GM21447 (cell line): ENCODE data around the gene ITPKB.
"Not testable (repeated sequence)": the region's sequence is repeated elsewhere in the genome, so short reads cannot be mapped to it uniquely, and the experiment has no call there.

ENCODE experiments used
- ATAC-seq: cut with Tn5 transposase; IDR thresholded peaks from one replicate; pipeline ENCODE4 v1.9.1; 2021; ENCODE audit not compliant: unreplicated experiment

ITPKB gene

DNA sequence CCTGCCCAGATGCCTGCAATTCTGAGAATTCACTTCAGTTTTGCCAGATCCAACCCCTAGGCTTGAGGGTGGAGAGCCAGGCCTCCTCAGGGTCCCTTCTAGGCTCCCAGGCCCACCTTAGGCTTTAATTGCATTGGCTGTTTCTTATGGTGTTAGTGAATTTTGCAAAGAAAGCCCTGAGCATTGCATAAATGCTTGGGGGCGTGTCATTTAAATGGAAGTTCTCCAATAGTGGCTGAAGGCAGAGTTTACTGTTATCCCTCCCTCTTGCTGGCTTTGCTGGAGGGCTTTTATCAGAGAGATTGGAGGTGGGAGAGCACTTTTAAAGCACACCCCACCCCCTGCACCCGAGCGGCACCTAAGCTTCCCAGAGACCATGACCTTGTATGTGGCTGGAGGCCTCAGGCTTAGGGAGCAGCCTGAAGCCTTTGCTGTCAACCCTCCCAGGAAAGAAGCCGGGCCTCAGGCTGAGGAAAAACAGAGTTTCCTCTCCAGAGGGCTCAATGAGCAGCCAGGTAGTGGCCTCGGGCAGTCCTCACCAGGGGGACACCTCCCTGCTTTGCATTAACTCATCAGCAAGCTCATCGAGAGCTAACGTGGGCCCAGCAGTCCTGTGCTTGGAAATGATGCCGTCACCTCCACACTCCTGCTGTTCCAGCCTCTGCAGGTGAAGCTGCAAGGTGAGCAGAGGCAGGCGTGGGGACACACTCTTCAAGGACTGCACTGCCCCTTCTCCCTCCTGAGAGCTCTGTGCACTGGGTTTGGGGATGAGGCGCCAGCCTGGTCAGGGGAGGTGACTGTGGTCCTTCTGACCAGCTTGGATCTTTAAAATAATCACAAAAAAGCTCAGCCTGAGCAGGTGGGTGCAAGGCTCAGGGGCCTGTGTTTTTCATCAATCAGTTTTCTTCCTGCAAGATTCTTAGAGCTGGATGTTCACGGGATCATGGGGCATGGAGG is 132.5 kb downstream of the ITPKB start:
- no peak for ATAC-seq

DNA sequence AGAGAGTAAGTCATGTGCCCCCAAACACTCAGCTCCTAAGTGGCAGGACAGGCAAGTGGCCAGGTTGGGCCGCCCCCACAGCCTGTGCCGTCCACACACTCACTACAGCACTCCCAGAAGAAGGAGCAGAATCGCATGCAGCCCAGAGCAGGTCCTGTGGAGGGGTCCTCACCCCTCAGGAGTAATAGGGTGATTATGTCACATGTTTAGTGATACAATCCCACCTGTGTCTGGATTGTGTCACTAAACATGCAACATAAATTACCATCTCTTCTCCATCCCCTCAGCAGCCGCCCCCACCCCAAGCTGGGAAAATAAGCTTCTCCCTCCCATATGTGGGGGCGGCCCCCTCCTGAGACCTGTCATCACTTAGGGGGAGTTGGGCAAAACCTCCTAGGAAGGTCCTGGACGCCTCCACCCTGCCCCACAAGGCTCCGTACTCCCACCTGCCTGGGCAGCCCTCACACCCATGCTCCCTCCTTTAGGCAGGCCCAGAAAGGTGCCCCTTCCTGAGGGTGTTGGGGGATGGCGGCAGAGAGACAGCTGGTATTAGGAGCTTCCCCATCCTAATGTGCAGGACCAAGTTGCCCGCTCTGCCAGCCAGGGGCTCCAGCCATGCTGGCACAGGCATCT is 133.6 kb downstream of the ITPKB start:
- ATAC-seq, result no peak

DNA sequence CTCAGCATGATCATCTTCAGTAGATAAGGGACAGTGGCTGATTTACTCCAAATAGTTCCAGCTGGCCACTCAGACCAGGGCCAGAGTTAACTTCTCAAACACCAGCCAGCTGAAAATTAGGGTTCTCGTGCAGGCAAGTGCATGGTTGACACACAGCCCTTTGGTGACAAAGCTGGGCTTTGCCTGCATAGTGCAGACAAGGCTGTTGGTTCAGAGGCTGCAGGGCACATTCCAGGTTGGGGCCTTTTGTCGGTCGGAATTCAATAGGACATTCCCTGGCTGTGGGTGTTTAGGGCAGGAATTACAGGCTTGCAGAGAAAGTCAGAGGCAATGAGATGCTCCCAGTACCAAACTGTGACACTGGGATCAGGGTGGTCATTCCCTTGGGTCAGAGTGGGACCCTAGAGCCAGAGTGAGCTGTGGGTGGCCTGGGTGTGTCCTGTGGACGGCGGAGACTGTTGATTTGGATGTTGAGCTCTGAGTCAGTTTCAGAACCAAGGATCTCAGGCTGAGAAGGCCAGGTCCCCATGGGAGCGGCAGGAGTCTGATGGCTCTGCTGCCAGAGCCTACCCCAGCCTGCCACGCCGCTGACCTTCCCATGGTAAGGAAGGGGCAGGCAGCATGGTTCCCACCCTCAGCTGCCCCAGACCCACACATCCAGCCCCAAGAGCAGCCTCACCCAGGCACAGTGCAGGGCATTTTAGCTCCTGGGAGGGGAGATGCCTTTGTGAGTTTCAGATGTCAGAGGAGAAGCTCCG is 134.3 kb downstream of the ITPKB start:
- ATAC-seq, result no peak

DNA sequence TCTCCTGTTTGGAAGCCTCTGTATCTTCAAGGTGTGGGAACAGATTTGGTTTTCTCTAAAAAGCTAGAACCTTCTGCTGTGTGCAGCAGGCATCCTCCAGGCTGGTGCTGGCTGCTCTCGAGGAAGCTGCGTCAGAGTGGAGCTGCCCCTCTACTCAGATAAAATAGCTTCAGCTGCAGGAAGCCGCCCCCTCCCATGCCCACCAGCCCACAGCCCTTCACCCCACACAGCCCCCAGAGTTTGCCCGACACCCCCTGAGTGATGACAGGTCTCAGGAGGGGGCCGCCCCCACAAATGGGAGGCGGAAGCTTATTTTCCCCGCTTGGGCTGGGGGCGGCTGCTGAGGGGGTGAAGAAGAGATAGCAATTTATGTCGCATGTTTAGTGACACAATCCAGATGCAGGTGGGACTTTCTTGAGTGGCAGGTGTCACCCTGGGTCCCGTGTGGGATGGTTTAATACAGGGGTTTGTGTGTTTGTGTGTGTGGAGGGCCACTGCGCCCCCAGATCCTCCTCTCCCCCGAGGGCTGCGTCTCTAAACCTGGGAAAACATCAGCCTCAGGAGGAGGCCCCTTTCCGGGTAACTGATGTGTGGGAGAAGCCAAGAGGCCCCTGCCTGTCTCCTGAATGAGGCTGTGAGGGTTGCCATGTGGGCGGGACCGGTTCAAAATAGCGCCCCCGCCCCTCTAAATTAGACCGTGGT is 135.1 kb downstream of the ITPKB start:
- ATAC-seq, result no peak

DNA sequence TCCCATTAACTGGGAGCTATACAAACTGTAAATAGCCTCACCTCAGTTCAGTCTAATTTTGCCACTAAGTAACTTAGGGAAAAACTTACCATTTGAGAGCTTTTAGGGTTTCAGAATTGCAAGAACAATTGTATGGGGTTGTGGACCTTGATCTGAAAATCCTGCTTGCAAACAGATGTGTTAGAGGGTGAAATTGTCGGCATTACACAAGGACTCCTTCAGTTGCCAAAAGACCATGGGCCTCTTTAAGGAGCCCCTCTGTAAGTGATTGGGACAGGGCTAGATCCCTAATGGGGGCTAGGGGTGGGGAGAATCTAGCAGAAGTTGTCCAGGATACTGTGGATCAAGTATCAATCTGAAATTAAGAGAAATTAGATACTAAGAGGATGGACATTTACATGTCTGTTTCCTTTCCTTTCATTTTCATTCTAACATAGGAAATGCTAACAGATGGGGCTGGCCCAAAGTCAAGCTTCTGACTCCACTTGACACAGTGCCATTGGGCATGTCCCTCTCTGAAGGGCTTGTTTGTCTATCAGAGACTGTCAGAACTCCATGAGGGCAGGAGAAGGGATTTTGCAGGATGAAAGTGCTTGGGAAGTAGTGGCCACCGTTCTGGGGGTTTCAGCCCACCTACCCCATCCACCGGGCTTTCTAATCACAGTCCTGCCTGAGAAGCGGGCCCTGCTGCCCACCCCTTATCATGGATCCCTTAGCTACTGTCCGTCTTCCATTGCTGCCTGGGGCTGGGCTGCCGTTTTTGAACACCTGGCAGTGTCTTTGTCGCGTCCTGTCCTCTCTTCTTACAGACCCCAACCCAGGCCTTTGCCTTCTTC is 135.8 kb downstream of the ITPKB start:
- ATAC-seq, result no peak

DNA sequence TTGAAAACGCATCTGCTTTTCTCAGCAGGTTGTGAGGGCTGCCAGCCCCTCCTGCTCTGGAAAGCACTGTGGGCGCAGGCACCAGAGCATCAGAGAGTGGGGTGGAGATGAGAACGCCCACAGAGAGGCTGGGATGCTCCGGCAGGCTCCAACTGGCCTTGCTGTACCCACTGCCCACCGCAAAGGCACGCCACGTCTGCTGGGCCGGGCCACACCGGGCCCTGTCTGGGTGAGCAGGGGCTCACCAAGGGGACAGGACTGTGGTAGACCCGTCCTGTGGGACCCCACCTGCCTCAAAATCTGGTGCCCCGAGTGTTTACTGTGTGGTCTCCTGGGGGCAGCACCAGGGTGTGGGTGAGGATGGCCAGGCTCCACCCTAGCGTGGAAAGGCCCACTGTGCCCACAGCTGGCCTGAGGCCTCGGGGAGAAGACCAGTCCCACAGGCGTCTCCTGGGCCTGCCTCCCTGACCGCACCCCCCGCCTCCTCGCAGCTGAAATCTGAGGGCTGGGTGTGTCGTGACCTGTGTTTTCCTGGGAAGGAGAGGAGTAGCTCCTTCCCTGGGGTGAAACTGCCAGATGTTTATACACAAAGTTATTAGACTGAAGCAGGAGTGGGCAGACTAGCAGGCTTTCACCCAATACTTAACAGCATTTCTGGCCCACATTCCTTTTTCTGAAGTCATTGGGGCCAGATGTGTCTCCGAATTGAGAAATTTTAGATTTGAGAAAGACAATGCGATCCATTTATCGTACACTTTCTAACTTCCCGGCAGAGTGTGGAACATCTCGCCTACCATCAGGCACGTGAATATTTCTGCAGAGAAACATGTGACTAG is 136.7 kb downstream of the ITPKB start:
- ATAC-seq, result no peak

DNA sequence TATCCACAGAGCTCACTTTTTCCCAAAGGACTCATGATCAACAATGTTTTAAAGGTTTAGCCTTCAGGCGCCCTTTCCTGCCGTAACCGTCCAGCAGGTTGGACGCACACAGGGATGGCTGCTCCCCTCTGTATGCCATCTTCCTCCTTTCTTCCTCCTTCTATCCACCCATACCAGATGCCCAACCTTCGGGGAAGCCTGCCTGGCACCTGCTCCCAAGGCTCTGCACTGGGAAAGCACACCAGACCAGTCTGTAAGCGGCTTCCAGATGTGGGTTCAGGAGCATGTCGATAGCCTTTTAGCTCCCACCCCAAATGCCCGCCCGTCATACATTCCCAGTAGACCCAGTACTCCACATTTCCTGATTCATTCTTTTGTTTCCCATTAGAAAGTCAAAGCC is 137.6 kb downstream of the ITPKB start:
- ATAC-seq, result no peak

DNA sequence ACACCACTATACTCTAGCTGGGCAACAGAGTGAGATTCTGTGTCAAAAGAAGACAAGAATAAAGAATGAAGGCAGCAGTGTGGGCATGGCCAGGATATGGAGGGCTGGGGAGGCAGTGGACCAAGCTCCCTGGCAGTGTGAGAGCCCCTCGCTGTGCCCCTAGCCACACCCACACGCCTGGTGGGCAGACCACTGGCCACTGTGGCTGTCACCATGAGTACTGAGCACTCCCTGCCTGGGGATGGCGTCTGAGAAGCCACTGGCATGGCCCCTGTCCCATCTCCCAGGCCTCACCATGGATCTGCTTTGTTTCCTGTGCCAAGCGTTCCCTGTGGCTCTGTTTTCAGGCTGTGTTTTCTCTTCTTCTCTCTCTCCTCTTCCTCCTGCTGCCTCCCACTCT is 138.8 kb downstream of the ITPKB start:
- ATAC-seq, result no peak

DNA sequence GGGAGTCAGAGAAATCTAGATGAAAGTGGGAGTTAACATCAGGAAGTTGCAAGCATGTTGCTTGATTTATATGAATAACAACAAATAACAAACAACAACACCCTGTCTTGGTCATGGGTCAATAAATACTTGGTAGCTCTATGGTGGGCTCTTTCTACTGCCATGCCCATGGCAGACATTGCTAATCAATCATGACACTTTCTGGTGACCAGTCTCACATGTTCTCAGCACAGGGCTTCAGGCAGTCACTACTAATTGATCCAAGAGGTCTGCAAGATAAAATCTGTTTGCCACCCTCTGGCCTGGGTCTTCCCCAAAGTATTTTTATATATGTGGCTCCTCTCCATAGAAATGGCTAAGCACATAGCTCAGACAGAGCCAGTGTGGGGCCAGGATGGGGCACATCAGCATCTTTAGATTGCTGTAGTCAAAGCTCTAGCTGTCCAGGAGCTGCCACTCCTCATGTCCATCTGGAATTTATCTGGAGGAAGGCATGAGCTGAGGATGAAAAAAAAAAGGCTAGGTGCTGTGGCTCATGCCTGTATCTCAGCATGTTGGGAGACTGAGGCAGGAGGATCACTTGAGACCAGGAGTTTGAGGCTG is 139.3 kb downstream of the ITPKB start:
- ATAC-seq, result no peak

DNA sequence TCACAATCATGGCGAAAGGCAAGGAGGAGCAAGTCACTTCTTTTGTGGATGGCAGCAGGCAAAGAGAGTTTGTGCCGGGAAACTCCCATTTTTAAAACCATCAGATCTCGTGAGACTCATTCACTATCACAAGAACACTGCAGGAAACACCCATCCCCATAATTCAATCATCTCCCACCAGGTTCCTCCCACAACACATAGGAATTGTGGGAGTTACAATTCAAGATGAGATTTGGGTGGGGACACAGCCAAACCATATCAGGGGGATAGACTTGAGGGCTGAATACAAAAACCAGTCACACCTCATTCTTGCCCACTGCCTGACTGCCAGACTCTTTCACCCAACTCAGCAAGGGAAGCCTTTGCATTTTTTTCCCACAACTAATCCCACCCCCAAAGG is 140.1 kb downstream of the ITPKB start:
- ATAC-seq, result not testable (repeated sequence)

DNA sequence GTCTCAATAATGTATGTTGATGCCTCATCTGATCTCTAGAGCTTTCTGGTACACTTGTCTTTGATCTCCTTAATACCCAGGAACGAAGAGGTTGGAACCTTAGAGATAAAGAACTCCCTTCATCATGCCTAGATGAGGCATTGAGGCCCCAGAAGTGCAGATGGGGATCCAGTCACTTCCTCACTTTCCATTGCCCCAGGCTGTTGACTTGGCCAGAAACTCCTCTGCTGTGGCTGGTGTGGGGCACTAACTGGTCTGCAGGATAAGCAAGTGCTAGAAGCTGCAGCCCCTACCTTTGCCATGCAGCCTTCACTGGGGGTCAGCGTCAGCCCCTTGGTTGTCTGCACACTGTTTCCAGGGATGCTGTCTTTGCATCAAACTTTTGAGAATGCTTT is 140.6 kb downstream of the ITPKB start:
- no peak for ATAC-seq

DNA sequence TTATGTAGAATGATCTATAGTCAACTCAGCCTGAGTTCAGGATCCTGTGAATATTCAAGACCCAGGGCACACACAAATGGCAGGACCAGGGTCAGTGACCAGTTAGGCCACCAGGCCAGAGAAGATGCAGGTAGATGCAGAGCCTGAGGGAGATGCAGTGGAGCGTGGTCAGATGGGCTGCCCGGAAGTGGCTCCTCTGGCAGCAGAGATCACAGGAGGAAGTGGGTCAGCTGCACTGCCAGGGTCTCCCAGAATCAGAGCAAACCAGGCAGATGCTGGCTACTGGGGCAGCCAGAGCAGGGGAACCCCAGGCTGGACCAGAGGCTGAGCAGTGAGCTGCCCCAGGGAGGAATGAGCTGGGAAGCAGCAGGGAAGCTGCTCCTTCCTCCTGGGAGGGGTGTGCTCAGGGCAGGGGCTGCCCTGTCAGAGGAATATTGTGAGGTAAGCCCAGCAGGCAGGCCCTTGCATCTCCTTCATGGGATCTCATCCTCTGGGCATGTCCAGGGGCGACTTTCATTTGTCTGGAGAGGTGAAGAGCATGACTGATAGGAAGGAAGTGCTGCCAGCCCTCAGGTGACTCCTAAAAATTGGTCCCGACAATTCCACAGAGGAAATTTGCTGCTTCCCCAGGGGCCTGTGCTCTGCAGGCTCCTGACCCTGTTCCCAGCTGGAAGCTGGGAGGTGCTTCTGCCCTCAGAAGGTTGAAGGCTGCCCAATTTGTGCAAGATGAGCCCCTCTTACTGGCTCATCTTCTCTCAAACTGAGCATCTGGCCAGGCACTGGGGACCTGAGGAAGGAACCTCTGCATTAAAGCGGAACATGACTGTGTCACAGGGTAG is 141.2 kb downstream of the ITPKB start:
- ATAC-seq, result no peak

DNA sequence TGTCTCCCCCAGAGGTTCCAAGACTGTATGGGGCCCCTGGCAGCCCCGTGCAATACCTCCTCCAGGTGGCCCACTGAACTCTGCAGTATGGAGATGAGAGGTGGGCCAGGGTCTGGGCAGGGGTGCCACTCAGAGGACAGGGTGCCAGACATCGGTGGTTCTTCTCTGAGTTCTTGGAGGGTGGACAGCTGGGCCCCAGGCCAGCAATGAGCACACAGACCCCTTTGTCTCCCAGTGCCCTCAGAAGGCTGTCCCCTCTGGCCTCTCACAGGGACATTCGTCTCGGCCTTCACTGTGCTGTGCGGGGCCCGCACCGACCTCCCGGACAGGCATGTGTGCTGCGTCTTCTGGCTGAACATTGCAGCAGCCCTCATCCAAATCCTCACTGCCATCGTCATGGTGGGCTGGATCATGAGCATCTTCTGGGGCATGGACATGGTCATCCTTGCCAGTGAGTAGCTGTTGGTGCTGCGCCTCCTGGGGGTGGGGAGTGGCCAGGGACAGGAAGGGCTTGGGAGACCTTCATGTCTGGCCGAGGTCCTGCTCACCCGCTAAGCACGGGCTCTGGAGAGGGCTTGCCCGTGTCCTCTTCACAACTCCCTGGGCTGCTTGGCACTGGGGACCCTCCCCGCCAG is 142.4 kb downstream of the ITPKB start:
- no peak for ATAC-seq

DNA sequence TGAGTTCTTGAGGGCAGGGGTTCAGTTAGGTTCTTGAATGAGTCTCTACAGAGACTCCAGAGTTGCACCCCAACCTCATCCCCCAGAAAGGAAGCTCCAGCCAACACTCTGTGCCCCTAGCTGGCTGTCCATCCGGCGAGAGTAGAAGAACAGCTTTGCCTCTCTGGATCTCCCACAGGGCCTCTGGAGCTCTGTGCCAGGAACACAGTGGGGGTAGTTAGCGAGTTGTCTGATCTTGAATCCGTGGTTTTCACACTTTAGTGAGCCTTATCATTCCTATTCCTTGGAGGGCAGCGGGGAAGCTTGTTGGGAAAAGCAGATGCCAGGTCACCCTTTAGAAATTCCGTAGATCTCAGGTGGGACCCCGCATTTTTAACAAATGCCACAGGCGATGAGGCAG is 145.5 kb downstream of the ITPKB start:
- ATAC-seq, result no peak

DNA sequence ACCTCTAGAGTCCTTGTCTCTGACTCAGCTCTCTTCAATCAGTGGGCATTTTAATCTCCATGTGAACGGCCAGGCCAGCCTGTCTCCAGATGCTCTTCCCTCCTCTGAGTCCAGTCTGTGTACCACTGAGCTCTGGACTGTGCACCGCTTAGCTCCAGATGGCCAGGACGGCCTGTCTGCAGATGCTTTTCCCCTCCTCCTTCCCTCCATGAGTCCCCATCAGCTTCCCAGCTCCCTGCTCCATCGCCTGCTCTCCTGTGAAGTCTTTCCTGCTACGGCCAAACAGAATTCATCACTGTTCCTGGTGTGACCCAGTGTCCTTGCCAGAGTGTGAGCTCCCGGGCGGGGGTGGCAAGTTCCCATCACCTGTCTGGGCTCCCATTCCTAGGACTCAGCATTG is 148.5 kb downstream of the ITPKB start:
- no peak for ATAC-seq

DNA sequence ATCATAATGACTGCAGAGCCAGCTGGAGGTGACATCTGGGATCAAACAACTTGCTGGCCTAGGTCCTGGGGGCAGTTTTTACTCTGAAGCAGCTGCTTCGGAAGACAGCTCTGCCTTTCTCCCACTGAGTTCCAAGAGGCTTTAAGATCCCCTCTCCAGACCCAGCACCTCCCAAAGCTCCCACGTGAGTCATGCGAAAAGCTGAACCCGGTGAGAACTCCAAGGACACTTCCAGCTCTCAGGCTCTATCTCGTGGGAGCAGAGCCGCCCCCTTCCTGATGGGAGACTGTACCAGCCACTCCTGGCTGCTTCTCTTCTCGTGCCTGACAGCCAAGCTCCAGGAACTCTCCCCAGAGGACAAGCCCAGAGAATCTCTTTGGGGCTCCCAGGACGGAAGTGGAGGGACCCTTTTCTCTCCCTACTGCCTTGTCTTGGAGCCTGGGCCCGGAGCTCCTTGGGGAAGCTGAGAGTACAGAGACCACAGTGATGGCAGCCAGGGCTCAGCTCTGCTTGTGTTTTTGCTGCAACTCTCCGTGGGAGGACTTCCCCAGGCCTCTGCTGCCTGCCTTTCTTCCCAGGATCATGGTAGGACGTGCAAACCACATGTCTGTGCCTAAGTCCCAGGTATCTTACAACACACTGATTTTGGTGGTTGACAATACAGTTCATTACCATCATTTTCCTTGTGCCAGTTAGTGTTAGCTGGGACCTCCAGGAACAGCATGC is 149.9 kb downstream of the ITPKB start:
- ATAC-seq, result no peak

DNA sequence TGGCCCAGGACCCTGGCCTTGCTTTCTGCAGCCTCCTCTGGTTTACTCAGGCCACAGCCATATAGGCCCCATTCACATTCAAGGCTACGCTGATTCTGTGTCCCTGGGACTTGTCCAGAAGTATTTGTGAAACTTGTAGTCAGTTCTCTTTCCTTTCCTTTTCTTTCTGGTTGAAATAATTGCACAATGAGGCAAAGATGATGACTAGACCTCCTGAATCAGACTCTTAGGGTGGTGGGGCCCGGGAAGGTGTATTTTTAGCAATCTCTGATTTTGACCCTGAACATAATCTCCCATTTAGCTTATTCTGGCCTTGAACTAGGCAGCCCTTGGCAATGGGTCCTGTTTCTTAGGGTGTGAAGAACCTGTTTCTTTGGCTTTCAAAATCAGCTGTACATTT is 150.6 kb downstream of the ITPKB start:
- no peak for ATAC-seq
